OCI-LY7 (cell line): ENCODE data around the gene STXBP6.

Source experiments
- EZH2phosphoT487 ChIP-seq: fragments of 200-600 bp; sonication (generic); IDR thresholded peaks from 2 replicates; pipeline ENCODE4 v1.6.1; 2018; ENCODE audit warnings: low read depth, borderline replicate concordance, mild to moderate bottlenecking, mixed run types, antibody characterized with exemption, low read length, moderate library complexity, mixed read lengths
- TF ChIP-seq, protein P1 (sequence below): fragments of 200-600 bp; sonication (generic); conservative IDR thresholded peaks from 2 replicates; pipeline ENCODE4 v1.5.1; 2014; ENCODE audit warnings: mild to moderate bottlenecking, antibody characterized with exemption, low read length, moderate library complexity, mixed read lengths

- TF ChIP-seq, protein P1, sequence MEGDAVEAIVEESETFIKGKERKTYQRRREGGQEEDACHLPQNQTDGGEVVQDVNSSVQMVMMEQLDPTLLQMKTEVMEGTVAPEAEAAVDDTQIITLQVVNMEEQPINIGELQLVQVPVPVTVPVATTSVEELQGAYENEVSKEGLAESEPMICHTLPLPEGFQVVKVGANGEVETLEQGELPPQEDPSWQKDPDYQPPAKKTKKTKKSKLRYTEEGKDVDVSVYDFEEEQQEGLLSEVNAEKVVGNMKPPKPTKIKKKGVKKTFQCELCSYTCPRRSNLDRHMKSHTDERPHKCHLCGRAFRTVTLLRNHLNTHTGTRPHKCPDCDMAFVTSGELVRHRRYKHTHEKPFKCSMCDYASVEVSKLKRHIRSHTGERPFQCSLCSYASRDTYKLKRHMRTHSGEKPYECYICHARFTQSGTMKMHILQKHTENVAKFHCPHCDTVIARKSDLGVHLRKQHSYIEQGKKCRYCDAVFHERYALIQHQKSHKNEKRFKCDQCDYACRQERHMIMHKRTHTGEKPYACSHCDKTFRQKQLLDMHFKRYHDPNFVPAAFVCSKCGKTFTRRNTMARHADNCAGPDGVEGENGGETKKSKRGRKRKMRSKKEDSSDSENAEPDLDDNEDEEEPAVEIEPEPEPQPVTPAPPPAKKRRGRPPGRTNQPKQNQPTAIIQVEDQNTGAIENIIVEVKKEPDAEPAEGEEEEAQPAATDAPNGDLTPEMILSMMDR = no peak
- TF ChIP-seq EZH2phosphoT487 = no peak
These were observed 272.3 kb downstream of the STXBP6 start for GRCh38 chr14:24777678-24778077.
